HepG2 (cell line): ENCODE data around the gene ZDHHC14. TPM values are rescaled to one million over a fixed set of nuclear protein-coding genes. Genes with fewer than 3 reads are reported as not detected.

Experiments used
- ATAC-seq: fragments of 200-7000 bp; cut with Tn5 transposase; 3 replicates; pipeline ENCODE4 v1.9.1; 2020; ENCODE audit warnings: mild to moderate bottlenecking, moderate library complexity
- BruUV-seq: library from RNA; stranded (reverse); fragments of 400-500 nt; replicated peaks from 2 replicates; lab custom pipeline; 2021; lab: Mats Ljungman, UMichigan
- CTCF ChIA-PET: fragments of 300-600 bp; formaldehyde crosslinking; extraction: SDS; loops from one replicate; lab custom pipeline; 2021; ENCODE audit warnings: low total read pairs, inconsistent platforms, low intra/inter-chr PET ratio; lab: Yijun Ruan, JAX
- POLR2A ChIA-PET: fragments of 350-600 bp; sonication (Branson Sonifier 250); formaldehyde crosslinking; loops from one replicate; lab custom pipeline; 2020; ENCODE audit warnings: antibody characterized with exemption, inconsistent platforms; lab: Yijun Ruan, JAX
- DNase-seq: peaks from one replicate; pipeline ENCODE4 v3.0.0-alpha.2; 2015; ENCODE audit warnings: low spot score
- FAIRE-seq: peaks from 3 replicates; lab custom pipeline; 2011; peaks lifted over from hg19 to GRCh38; lab: Jason Lieb, UNC
- H2AFZ ChIP-seq: one replicate; pipeline ENCODE4 v1.6.1; 2011; ENCODE audit warnings: low read length, inconsistent platforms
- H3K27ac ChIP-seq: fragments of 300-600 bp; 3 replicates; pipeline ENCODE4 v1.8.0; 2011; ENCODE audit warnings: mixed run types, mild to moderate bottlenecking, mixed read lengths, low read length, inconsistent platforms; ENCODE audit not compliant: insufficient read depth; ENCODE audit errors: extremely low read length
- H3K27me3 ChIP-seq, 2 experiments: fragments of 200-600 bp in 1 of 2; 2 replicates in 1 of 2; 3 replicates in 1 of 2; pipeline versions ENCODE4 v1.6.0 to v1.8.0; 2011; ENCODE audit warnings: low read length in 2 of 2, mild to moderate bottlenecking in 2 of 2, moderate library complexity in 2 of 2, inconsistent platforms in 1 of 2; ENCODE audit not compliant: insufficient read depth in 2 of 2, control insufficient read depth in 1 of 2
- H3K36me3 ChIP-seq, 2 experiments: fragments of 200-600 bp in 1 of 2; replicated peaks in 1 of 2; 2 replicates in 1 of 2; 3 replicates in 1 of 2; pipeline versions ENCODE4 v1.5.1 to v1.8.0; 2011; ENCODE audit warnings: low read length in 2 of 2, inconsistent platforms in 1 of 2; ENCODE audit not compliant: insufficient read depth in 2 of 2, control insufficient read depth in 1 of 2
- H3K4me1 ChIP-seq: 2 replicates; pipeline ENCODE4 v1.5.1; 2012; ENCODE audit warnings: low read length, inconsistent platforms; ENCODE audit not compliant: insufficient read depth
- H3K4me2 ChIP-seq: 2 replicates; pipeline ENCODE4 v1.6.0; 2011; ENCODE audit warnings: low read depth, low read length, inconsistent platforms
- H3K4me3 ChIP-seq, 3 experiments: fragments of 200-600 bp in 1 of 3; sonication (generic), shearing (Covaris generic) in 1 of 3; replicated peaks in 1 of 3; 2 replicates each; pipeline ENCODE4 v1.5.1; 2011 to 2016; ENCODE audit warnings: low read length in 3 of 3, inconsistent platforms in 2 of 3, low read depth in 2 of 3, mild to moderate bottlenecking in 2 of 3, control low read depth in 1 of 3, mixed read lengths in 1 of 3; ENCODE audit not compliant: insufficient read depth in 1 of 3
- H3K79me2 ChIP-seq: one replicate; pipeline ENCODE4 v1.6.1; 2011; ENCODE audit warnings: low read length, inconsistent platforms; ENCODE audit not compliant: insufficient read depth
- H3K9ac ChIP-seq: 2 replicates; pipeline ENCODE4 v1.6.0; 2011; ENCODE audit warnings: mild to moderate bottlenecking, low read depth, low read length, inconsistent platforms; ENCODE audit not compliant: insufficient read depth
- H3K9me3 ChIP-seq: 2 replicates; pipeline ENCODE4 v1.5.1; 2012; ENCODE audit warnings: mild to moderate bottlenecking, low read length
- H4K20me1 ChIP-seq: 2 replicates; pipeline ENCODE4 v1.6.0; 2011; ENCODE audit warnings: inconsistent platforms, mild to moderate bottlenecking, low read length, moderate library complexity; ENCODE audit not compliant: insufficient read depth
- IKZF1 ChIP-seq: fragments of 450-650 bp; IDR thresholded peaks from 2 replicates; pipeline ENCODE4 v1.7.1; 2016
- MXI1 ChIP-seq: IDR thresholded peaks from 3 replicates; pipeline ENCODE4 v1.6.1; 2012; ENCODE audit warnings: low read depth, low read length, inconsistent platforms, borderline replicate concordance
- SKI ChIP-seq: fragments of 450-650 bp; IDR thresholded peaks from one replicate; pipeline ENCODE4 v1.6.1; 2018; ENCODE audit warnings: mild to moderate bottlenecking; ENCODE audit not compliant: partially characterized antibody
- ZMAT3 ChIP-seq: sonication (generic); formaldehyde crosslinking; conservative IDR thresholded peaks from 2 replicates; pipeline ENCODE4 v1.7.0; 2021; ENCODE audit warnings: missing genetic modification reagents
- WGBS: methylation state at CpG from one replicate; pipeline ENCODE4 v1.1.6; 2017; ENCODE audit warnings: low lambda C conversion rate; 5-methylcytosine and 5-hydroxymethylcytosine counted together
- in situ Hi-C: cut with HindIII; loops from 2 replicates; pipeline ENCODE4 v1.10.0; 2017; ENCODE audit warnings: low pct_unique_long_range_greater_than_20kb; ENCODE audit not compliant: extremely low pct_ligation_motif_present
- intact Hi-C: fragments of 100-400 bp; cut with micrococcal nuclease; formaldehyde crosslinking; loops from one replicate; pipeline ENCODE4 v1.10.0; 2022; ENCODE audit not compliant: unreplicated experiment
- polyA plus RNA-seq, 8 experiments: library from polyadenylated mRNA; depleted of rRNA in 3 of 8; stranded (reverse) in 7 of 8; unstranded in 1 of 8; fragments of >200 nt; fragmentation: Illumina TruSeq in 4 of 8; extraction: Trizol in 4 of 8; gene quantifications; 2 replicates each; pipeline versions ENCODE4 v1.2.1 to v1.2.3, GENCODE V29; 2011 to 2016; ENCODE audit warnings: low read depth in 4 of 8, missing spikeins in 1 of 8, mixed read lengths in 1 of 8; ENCODE audit not compliant: insufficient read depth in 1 of 8
- total RNA-seq, 5 experiments: library from RNA; depleted of rRNA; stranded (reverse); fragments of >200 nt; fragmentation: Illumina TruSeq; extraction: Trizol; gene quantifications; 2 replicates each; pipeline ENCODE4 v1.2.3, GENCODE V29; 2016; ENCODE audit warnings: low read depth in 1 of 5
- TF ChIP-seq, protein P1 (sequence below): sonication (generic); formaldehyde crosslinking; IDR thresholded peaks from 2 replicates; pipeline ENCODE4 v1.5.0; 2020; ENCODE audit warnings: missing genetic modification reagents
- TF ChIP-seq, protein P2 (sequence below): sonication (generic); formaldehyde crosslinking; IDR thresholded peaks from 2 replicates; pipeline ENCODE4 v1.5.1; 2020; ENCODE audit warnings: mild to moderate bottlenecking, moderate library complexity, missing genetic modification reagents
- TF ChIP-seq, protein P3 (sequence below): sonication (generic); formaldehyde crosslinking; conservative IDR thresholded peaks from 2 replicates; pipeline ENCODE4 v1.4.0; 2020; ENCODE audit warnings: missing genetic modification reagents
- TF ChIP-seq, protein P4 (sequence below): sonication (generic); formaldehyde crosslinking; IDR thresholded peaks from 2 replicates; pipeline ENCODE4 v1.4.0; 2020; ENCODE audit warnings: mild to moderate bottlenecking, missing genetic modification reagents

The ZDHHC14 gene
- total and polyA plus RNA-seq, 2 of the 13 experiments (the other 11 are each of a cell fraction or from before 2014, with no cell fraction given), result 3.7 to 9.5 TPM

DNA sequence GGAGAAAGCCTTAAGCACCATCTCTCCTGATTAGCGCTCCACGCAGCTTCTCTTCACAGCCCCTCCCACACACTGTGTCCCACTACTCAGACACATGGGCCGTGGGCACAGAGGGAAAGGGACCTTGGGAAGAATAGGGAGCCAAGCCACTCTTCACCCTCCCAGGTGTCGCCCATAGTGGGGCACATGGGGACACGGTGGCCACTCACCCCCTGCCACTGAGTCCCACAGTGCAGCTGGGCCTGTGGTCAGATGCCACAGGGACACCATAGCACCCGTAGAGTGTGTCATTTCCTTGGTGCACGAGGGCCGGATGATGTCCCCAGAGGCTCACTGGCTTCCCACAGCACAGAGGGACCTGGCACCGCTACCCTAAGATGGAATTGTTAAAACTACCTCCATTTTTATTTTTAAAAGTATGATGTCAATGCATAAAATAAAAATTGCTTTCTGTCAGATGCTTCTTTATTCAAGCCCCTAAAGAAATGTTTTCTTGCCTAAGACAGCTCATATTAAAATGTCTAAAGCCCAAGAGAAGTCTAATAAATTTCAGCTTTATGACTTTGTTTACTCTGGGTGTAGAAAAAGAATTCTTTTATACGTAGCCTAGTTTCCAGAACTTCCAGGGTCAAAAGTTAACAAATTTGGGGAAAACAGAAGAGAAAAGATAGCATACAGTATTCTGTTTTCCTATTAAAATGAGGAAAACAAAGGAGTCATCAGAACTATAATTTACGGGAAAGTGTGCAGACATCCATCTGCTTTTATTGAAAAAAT is 251.0 kb downstream of the ZDHHC14 start:
- Histone ChIP-seq H3K4me2 (no peak overlapping the region), H3K9me3 (no peaks in the 10 kb centered on the region), H3K79me2 (no peaks in the 10 kb centered on the region), H3K4me1 (no peaks in the 10 kb centered on the region), H3K36me3 (peaks cover 0 to 4% of the 10 kb centered on the region in 2 experiments; a peak in 1 of 5 replicates), H3K9ac (no peak overlapping the region), H3K27ac (no peak overlapping the region), H3K4me3 (no peak overlapping the region), H2AFZ (no peak overlapping the region), H4K20me1 (no peaks in the 10 kb centered on the region), H3K27me3 (no peaks in the 10 kb centered on the region)
- WGBS, result 89% methylated on average over 11 of the region's 11 CpGs
- no peak for ATAC-seq
- ChIA-PET POLR2A (no interaction called here), CTCF (no interaction called here)
- DNase-seq, result no peak
- no TSS peak for BruUV-seq
- intact Hi-C loops (no loop called here), in situ Hi-C loops (no loop called here)
- FAIRE-seq, result no peak
- TF ChIP-seq IKZF1 (no peak), MXI1 (no peak), SKI (no peak), ZMAT3 (no peak)
- TF ChIP-seq, protein P1, sequence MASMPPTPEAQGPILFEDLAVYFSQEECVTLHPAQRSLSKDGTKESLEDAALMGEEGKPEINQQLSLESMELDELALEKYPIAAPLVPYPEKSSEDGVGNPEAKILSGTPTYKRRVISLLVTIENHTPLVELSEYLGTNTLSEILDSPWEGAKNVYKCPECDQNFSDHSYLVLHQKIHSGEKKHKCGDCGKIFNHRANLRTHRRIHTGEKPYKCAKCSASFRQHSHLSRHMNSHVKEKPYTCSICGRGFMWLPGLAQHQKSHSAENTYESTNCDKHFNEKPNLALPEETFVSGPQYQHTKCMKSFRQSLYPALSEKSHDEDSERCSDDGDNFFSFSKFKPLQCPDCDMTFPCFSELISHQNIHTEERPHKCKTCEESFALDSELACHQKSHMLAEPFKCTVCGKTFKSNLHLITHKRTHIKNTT (CRISPR knock-in tag), result no peak
- TF ChIP-seq, protein P2, sequence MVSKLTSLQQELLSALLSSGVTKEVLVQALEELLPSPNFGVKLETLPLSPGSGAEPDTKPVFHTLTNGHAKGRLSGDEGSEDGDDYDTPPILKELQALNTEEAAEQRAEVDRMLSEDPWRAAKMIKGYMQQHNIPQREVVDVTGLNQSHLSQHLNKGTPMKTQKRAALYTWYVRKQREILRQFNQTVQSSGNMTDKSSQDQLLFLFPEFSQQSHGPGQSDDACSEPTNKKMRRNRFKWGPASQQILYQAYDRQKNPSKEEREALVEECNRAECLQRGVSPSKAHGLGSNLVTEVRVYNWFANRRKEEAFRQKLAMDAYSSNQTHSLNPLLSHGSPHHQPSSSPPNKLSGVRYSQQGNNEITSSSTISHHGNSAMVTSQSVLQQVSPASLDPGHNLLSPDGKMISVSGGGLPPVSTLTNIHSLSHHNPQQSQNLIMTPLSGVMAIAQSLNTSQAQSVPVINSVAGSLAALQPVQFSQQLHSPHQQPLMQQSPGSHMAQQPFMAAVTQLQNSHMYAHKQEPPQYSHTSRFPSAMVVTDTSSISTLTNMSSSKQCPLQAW (CRISPR knock-in tag), result no peak
- TF ChIP-seq, protein P3, sequence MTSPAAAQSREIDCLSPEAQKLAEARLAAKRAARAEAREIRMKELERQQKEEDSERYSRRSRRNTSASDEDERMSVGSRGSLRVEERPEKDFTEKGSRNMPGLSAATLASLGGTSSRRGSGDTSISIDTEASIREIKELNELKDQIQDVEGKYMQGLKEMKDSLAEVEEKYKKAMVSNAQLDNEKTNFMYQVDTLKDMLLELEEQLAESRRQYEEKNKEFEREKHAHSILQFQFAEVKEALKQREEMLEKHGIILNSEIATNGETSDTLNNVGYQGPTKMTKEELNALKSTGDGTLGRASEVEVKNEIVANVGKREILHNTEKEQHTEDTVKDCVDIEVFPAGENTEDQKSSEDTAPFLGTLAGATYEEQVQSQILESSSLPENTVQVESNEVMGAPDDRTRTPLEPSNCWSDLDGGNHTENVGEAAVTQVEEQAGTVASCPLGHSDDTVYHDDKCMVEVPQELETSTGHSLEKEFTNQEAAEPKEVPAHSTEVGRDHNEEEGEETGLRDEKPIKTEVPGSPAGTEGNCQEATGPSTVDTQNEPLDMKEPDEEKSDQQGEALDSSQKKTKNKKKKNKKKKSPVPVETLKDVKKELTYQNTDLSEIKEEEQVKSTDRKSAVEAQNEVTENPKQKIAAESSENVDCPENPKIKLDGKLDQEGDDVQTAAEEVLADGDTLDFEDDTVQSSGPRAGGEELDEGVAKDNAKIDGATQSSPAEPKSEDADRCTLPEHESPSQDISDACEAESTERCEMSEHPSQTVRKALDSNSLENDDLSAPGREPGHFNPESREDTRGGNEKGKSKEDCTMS, result no peak
- TF ChIP-seq, protein P4, sequence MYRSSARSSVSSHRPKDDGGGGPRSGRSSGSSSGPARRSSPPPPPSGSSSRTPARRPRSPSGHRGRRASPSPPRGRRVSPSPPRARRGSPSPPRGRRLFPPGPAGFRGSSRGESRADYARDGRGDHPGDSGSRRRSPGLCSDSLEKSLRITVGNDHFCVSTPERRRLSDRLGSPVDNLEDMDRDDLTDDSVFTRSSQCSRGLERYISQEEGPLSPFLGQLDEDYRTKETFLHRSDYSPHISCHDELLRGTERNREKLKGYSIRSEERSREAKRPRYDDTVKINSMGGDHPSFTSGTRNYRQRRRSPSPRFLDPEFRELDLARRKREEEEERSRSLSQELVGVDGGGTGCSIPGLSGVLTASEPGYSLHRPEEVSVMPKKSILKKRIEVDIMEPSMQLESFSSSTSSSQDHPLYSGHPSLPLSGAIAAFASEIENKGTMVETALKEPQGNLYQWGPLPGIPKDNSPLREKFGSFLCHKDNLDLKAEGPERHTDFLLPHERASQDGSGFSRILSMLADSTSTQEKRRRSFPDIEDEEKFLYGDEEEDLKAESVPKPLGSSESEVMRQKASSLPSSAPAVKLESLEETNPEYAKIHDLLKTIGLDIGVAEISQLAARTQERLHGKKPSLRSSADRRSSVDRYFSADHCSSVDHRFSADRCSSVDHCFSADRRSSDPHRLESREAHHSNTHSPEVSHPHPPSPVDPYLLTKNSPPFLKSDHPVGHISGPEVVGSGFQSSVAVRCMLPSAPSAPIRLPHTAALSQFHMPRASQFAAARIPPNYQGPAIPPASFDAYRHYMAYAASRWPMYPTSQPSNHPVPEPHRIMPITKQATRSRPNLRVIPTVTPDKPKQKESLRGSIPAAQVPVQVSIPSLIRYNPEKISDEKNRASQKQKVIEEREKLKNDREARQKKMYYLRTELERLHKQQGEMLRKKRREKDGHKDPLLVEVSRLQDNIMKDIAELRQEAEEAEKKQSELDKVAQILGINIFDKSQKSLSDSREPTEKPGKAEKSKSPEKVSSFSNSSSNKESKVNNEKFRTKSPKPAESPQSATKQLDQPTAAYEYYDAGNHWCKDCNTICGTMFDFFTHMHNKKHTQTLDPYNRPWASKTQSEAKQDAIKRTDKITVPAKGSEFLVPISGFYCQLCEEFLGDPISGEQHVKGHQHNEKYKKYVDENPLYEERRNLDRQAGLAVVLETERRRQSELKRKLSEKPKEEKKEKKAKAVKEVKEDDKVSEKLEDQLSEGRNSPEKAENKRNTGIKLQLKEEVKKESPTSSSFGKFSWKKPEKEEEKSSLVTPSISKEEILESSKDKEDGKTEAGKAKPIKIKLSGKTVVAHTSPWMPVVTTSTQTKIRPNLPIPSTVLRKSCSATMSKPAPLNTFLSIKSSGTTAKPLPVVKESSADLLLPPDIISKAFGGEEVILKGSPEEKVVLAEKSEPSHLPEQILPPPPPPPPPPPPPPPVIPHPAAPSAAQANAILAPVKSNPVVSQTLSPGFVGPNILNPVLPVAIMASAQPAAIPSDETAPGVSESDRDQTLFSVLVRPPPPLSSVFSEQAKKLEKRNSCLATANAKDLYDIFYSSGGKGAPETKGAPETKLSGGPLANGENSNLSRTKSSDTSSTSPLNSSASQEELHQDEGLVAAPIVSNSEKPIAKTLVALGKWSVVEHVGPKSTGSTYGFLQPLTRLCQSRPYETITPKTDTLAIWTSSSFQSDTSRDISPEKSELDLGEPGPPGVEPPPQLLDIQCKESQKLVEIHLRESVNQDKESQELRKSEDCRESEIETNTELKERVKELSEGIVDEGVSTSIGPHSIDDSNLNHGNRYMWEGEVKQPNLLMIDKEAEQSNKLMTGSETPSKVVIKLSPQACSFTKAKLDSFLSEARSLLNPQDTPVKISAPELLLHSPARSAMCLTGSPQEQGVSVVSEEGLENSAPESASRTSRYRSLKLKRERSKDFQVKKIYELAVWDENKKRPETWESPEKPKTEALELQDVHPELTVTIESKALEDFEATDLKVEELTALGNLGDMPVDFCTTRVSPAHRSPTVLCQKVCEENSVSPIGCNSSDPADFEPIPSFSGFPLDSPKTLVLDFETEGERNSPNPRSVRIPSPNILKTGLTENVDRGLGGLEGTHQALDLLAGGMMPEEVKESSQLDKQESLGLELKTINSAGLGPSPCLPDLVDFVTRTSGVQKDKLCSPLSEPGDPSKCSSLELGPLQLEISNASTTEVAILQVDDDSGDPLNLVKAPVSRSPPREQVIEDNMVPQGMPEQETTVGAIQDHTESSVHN, result no peak
